Dedifferentiated amniotic fluid mesenchymal stem cell (primary cell): Measurements from ENCODE around the gene POU2F1.
A peak's percentile ranks its signal among the peaks of the same experiment; 100 is the strongest.
"Not testable (repeated sequence)": the region's sequence is repeated elsewhere in the genome, so short reads cannot be mapped to it uniquely, and the experiment has no call there.

ENCODE experiments used
- DNase-seq: peaks from one replicate; pipeline ENCODE4 v3.0.0-alpha.2; 2016; ENCODE audit errors: extremely low spot score

The POU2F1 gene

GRCh38 chr1:167205306-167206050 is 15.2 kb upstream of the POU2F1 start:
- peak; percentile 31 for DNase-seq

- DNase-seq = no peak
Measured at GRCh38 chr1:167206166-167206835, 14.4 kb upstream of the POU2F1 start.

GRCh38 chr1:167207940-167208623 is 12.6 kb upstream of the POU2F1 start:
- DNase-seq = no peak

- DNase-seq = no peak
Measured at GRCh38 chr1:167208624-167208976, 12.1 kb upstream of the POU2F1 start.

- DNase-seq = no peak
Measured at GRCh38 chr1:167209044-167209443, 11.6 kb upstream of the POU2F1 start.

- no peak for DNase-seq
Measured at GRCh38 chr1:167210966-167211674, 9.6 kb upstream of the POU2F1 start.

- DNase-seq = no peak
Measured at GRCh38 chr1:167212025-167212424, 8.7 kb upstream of the POU2F1 start.

- DNase-seq = no peak
Measured at GRCh38 chr1:167216809-167217208, 3.9 kb upstream of the POU2F1 start.

- no peak for DNase-seq
Measured at GRCh38 chr1:167219194-167219593, 1.5 kb upstream of the POU2F1 start.

- peak; percentile 52 for DNase-seq
Measured at GRCh38 chr1:167219646-167220536, 795 bp upstream of the POU2F1 start.

- no peak for DNase-seq
Measured at GRCh38 chr1:167221126-167221737, 546 bp downstream of the POU2F1 start.

- DNase-seq = peak; percentile 55
Measured at GRCh38 chr1:167221738-167222610, 1.3 kb downstream of the POU2F1 start.

- DNase-seq = no peak
Measured at GRCh38 chr1:167223144-167224103, 2.7 kb downstream of the POU2F1 start.

GRCh38 chr1:167224734-167225235 is 4.1 kb downstream of the POU2F1 start:
- not testable (repeated sequence) for DNase-seq

- no peak for DNase-seq
Measured at GRCh38 chr1:167225920-167226319, 5.2 kb downstream of the POU2F1 start.

- DNase-seq = no peak
Measured at GRCh38 chr1:167227934-167228378, 7.3 kb downstream of the POU2F1 start.

- DNase-seq = no peak
Measured at GRCh38 chr1:167229719-167230385, 9.2 kb downstream of the POU2F1 start.

- DNase-seq = no peak
Measured at GRCh38 chr1:167230437-167230836, 9.8 kb downstream of the POU2F1 start.
